ENCODE measurements around the gene CCL20.

GRCh38 chr2:227813229-227813561 is 447 bp upstream of the CCL20 start:
- TF ChIP-seq CTCF (IDR thresholded peaks at IDR 0.05 in 8 of 11, conservative IDR thresholded peaks at IDR 0.05 in 3 of 11) (no peak), POLR2A (IDR thresholded peaks at IDR 0.05) (no peak)
